IMR-90 (cell line): Measurements from ENCODE around the gene TBXAS1. TPM values are rescaled to one million over a fixed set of nuclear protein-coding genes. Genes with fewer than 3 reads are reported as not detected.

ENCODE experiments used
- ATAC-seq: fragments of 200-7000 bp; cut with Tn5 transposase; 2 replicates; pipeline ENCODE4 v1.9.1; 2020; ENCODE audit warnings: low read depth, mild to moderate bottlenecking, moderate library complexity
- BruUV-seq: library from RNA; stranded (reverse); fragments of 400-500 nt; replicated peaks from 2 replicates; lab custom pipeline; 2021; lab: Mats Ljungman, UMichigan
- CTCF ChIA-PET: fragments of 300-600 bp; formaldehyde crosslinking; extraction: SDS; loops from one replicate; lab custom pipeline; 2021; ENCODE audit warnings: antibody characterized with exemption; lab: Yijun Ruan, JAX
- POLR2A ChIA-PET: fragments of 300-600 bp; sonication (Branson Sonifier 250); formaldehyde crosslinking; loops from one replicate; lab custom pipeline; 2022; ENCODE audit warnings: antibody characterized with exemption; ENCODE audit not compliant: unreplicated experiment; lab: Charles Lee
- DNase-seq: peaks from one replicate; pipeline ENCODE4 v3.0.0; 2013
- H2AFZ ChIP-seq: replicated peaks from 2 replicates; pipeline ENCODE3; 2013; ENCODE audit warnings: low read length, mild to moderate bottlenecking; ENCODE audit not compliant: poor library complexity
- H2AK5ac ChIP-seq: 2 replicates; pipeline ENCODE4 v1.6.1; 2013; ENCODE audit warnings: low read depth, low read length, inconsistent platforms
- H2AK9ac ChIP-seq: replicated peaks from 2 replicates; pipeline ENCODE3; 2013; ENCODE audit warnings: mild to moderate bottlenecking, low read depth, low read length, moderate library complexity; ENCODE audit not compliant: poor library complexity
- H2BK120ac ChIP-seq: 2 replicates; pipeline ENCODE4 v1.6.1; 2013; ENCODE audit warnings: low read depth, low read length, inconsistent platforms
- H2BK15ac ChIP-seq: 3 replicates; pipeline ENCODE4 v1.6.1; 2013; ENCODE audit warnings: low read depth, low read length, inconsistent platforms
- H2BK20ac ChIP-seq: 2 replicates; pipeline ENCODE4 v1.6.1; 2013; ENCODE audit warnings: low read depth, mild to moderate bottlenecking, inconsistent platforms, low read length, moderate library complexity
- H2BK5ac ChIP-seq: 2 replicates; pipeline ENCODE4 v1.6.1; 2013; ENCODE audit warnings: mild to moderate bottlenecking, low read depth, low read length, inconsistent platforms; ENCODE audit not compliant: poor library complexity, severe bottlenecking
- H3K14ac ChIP-seq: replicated peaks from 2 replicates; pipeline ENCODE4 v1.6.1; 2013; ENCODE audit warnings: low read depth, low read length, inconsistent platforms
- H3K18ac ChIP-seq: 2 replicates; pipeline ENCODE4 v1.6.1; 2013; ENCODE audit warnings: low read depth, low read length, control low read depth
- H3K23ac ChIP-seq: 2 replicates; pipeline ENCODE4 v1.6.1; 2013; ENCODE audit warnings: low read depth, low read length, inconsistent platforms
- H3K27ac ChIP-seq: 2 replicates; pipeline ENCODE4 v1.5.1; 2013; ENCODE audit warnings: mild to moderate bottlenecking, control low read depth, low read length; ENCODE audit not compliant: insufficient read depth
- H3K27me3 ChIP-seq: 2 replicates; pipeline ENCODE4 v1.6.1; 2013; ENCODE audit warnings: low read length; ENCODE audit not compliant: control insufficient read depth, insufficient read depth
- H3K36me3 ChIP-seq: 2 replicates; pipeline ENCODE4 v1.6.1; 2013; ENCODE audit warnings: low read length, mixed read lengths; ENCODE audit not compliant: control insufficient read depth, insufficient read depth
- H3K4ac ChIP-seq: 2 replicates; pipeline ENCODE4 v1.6.1; 2013; ENCODE audit warnings: low read depth, low read length, inconsistent platforms
- H3K4me1 ChIP-seq: 2 replicates; pipeline ENCODE4 v1.6.1; 2013; ENCODE audit warnings: low read length, mixed read lengths; ENCODE audit not compliant: control insufficient read depth, insufficient read depth
- H3K4me2 ChIP-seq: 2 replicates; pipeline ENCODE4 v1.6.1; 2013; ENCODE audit warnings: low read depth, mild to moderate bottlenecking, control low read depth, low read length, moderate library complexity
- H3K4me3 ChIP-seq: 2 replicates; pipeline ENCODE4 v1.5.1; 2013; ENCODE audit warnings: low read depth, mild to moderate bottlenecking, control low read depth, low read length, moderate library complexity; ENCODE audit not compliant: insufficient read depth
- H3K56ac ChIP-seq: 2 replicates; pipeline ENCODE4 v1.6.1; 2013; ENCODE audit warnings: low read length, inconsistent platforms; ENCODE audit not compliant: insufficient read depth; ENCODE audit errors: extremely low read depth
- H3K79me1 ChIP-seq, 2 experiments: 2 replicates each; pipeline ENCODE4 v1.6.1; 2013; ENCODE audit warnings: low read length in 2 of 2, inconsistent platforms in 1 of 2, low read depth in 1 of 2
- H3K9ac ChIP-seq: 2 replicates; pipeline ENCODE4 v1.6.1; 2013; ENCODE audit warnings: low read depth, low read length, control low read depth
- H3K9me1 ChIP-seq: 2 replicates; pipeline ENCODE4 v1.6.1; 2013; ENCODE audit warnings: low read length, inconsistent platforms; ENCODE audit not compliant: insufficient read depth
- H3K9me3 ChIP-seq: 2 replicates; pipeline ENCODE4 v1.6.1; 2013; ENCODE audit warnings: low read length; ENCODE audit not compliant: control insufficient read depth, insufficient read depth
- H4K20me1 ChIP-seq: 2 replicates; pipeline ENCODE4 v1.6.1; 2013; ENCODE audit warnings: low read length, inconsistent platforms; ENCODE audit not compliant: insufficient read depth
- H4K5ac ChIP-seq: 2 replicates; pipeline ENCODE4 v1.6.1; 2013; ENCODE audit warnings: mild to moderate bottlenecking, low read depth, low read length, control low read depth
- H4K8ac ChIP-seq, 2 experiments: 2 replicates each; pipeline ENCODE4 v1.6.1; 2013; ENCODE audit warnings: low read depth in 2 of 2, low read length in 2 of 2, control low read depth in 1 of 2, inconsistent platforms in 1 of 2
- H4K91ac ChIP-seq: 2 replicates; pipeline ENCODE4 v1.6.1; 2013; ENCODE audit warnings: low read depth, low read length, inconsistent platforms; ENCODE audit not compliant: insufficient read depth
- CTCF ChIP-seq: conservative IDR thresholded peaks from 2 replicates; pipeline ENCODE4 v1.5.1; 2012; ENCODE audit warnings: mild to moderate bottlenecking, low read depth, low read length, improper control_type of control experiment
- WGBS, 2 experiments: methylation state at CpG; one replicate each; pipeline versions ENCODE4 v1.1.5 to v1.1.7; 2013; ENCODE audit warnings: missing lambda C conversion rate in 2 of 2; ENCODE audit not compliant: insufficient read length in 1 of 2; ENCODE audit errors: extremely low coverage in 2 of 2; 5-methylcytosine and 5-hydroxymethylcytosine counted together
- dilution Hi-C: fragments of 300-500 bp; cut with HindIII; formaldehyde crosslinking; loops from one replicate; pipeline ENCODE4 v1.14.3; 2018; ENCODE audit warnings: low sequenced_read_pairs; ENCODE audit not compliant: unreplicated experiment
- in situ Hi-C: fragments of 300-500 bp; cut with MboI; formaldehyde crosslinking; loops from 3 replicates; pipeline ENCODE4 v1.14.3; 2019; ENCODE audit warnings: low sequenced_read_pairs, inconsistent platforms, mixed read lengths
- intact Hi-C: fragments of 100-400 bp; cut with micrococcal nuclease; formaldehyde crosslinking; loops from 2 replicates; pipeline ENCODE4 v1.10.0; 2022
- polyA plus RNA-seq, 3 experiments: library from polyadenylated mRNA; depleted of rRNA; stranded (reverse); fragments of >200 nt; gene quantifications; 2 replicates each; pipeline ENCODE4 v1.2.3, GENCODE V29; 2012; ENCODE audit warnings: low replicate concordance in 1 of 3
- total RNA-seq: library from RNA; depleted of rRNA; stranded (reverse); fragments of >200 nt; gene quantifications from 2 replicates; pipeline ENCODE4 v1.2.3, GENCODE V29; 2012

Gene TBXAS1
- total and polyA plus RNA-seq, 2 of the 4 experiments (the other 2 are of a cell fraction): 5.9 to 10.8 TPM

GRCh38 chr7:139918480-139918879 lies 89.4 kb downstream of the TBXAS1 start:
- Histone ChIP-seq H3K56ac (no peak overlapping the region), H3K18ac (peak overlapping the region; percentile 17; the same call in 1 of the 2 replicates), H3K79me1 (peaks cover 0 to 9% of the 10 kb centered on the region in 2 experiments; a peak in 2 of 4 replicates), H4K8ac (no peak overlapping the region), H2BK120ac (peak overlapping the region; percentile 24; the same call in 1 of the 2 replicates), H3K4me1 (peaks cover 25% of the 10 kb centered on the region), H3K27me3 (no peaks in the 10 kb centered on the region), H2BK20ac (peak overlapping the region; percentile 22), H2AFZ (no peak overlapping the region), H2BK5ac (no peak overlapping the region), H3K36me3 (no peaks in the 10 kb centered on the region), H3K4me2 (no peak overlapping the region), H4K20me1 (no peaks in the 10 kb centered on the region), H3K9me3 (no peaks in the 10 kb centered on the region), H2BK15ac (peak overlapping the region; percentile 4; the same call in 1 of the 3 replicates), H2AK9ac (no peak overlapping the region), H3K23ac (no peak overlapping the region), H3K4ac (peak overlapping the region; percentile 49), H3K4me3 (no peak overlapping the region), H2AK5ac (peak overlapping the region; percentile 7; the same call in 1 of the 2 replicates), H3K9ac (no peak overlapping the region), H3K27ac (no peak overlapping the region), H4K91ac (no peak overlapping the region; the same call in 1 of the 2 replicates), H4K5ac (no peak overlapping the region), H3K14ac (peak overlapping the region; percentile 10; the same call in 1 of the 2 replicates), H3K9me1 (peaks cover 23% of the 10 kb centered on the region)
- in situ Hi-C loops (no loop called here), intact Hi-C loops (no loop called here), dilution Hi-C loops (no loop called here)
- DNase-seq (no peak), ATAC-seq (no peak)
- no TSS peak for BruUV-seq
- POLR2A ChIA-PET: no interaction called here
- CTCF ChIA-PET: no interaction called here
- no CpG with 5 or more reads among the region's 6 CpGs for WGBS, 2 experiments
- no peak for TF ChIP-seq CTCF
